Islet precursor cell (in vitro differentiated cells): ENCODE results near the gene POU6F1.

Experiments
- DNase-seq: peaks from one replicate; pipeline ENCODE4 v3.0.0-alpha.2; 2018

POU6F1 gene

DNA sequence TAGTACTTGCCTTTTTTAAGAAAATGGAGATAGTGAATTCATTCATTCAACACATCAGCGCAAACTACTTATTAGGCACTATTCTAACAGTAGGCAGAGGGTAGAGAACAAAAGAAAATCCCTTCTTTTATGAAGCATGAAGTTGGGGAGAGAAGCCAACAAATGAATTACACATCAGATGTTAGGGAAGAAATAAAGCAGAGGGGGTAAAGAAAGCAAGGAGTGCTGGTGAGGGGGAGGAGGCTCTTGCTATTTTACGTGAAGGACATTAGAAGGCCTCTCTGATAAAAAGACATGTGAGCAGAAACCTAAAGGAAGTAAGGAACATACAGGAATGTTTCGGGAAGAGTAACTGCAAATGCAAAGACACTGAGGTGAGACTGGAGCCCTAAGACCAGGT is 67.1 kb downstream of the POU6F1 start:
- no peak for DNase-seq

GRCh38 chr12:51147309-51147708 is 70.6 kb downstream of the POU6F1 start:
- no peak for DNase-seq

GRCh38 chr12:51139292-51139844 is 78.5 kb downstream of the POU6F1 start:
- no peak for DNase-seq
